Erythroblast (primary cell): ENCODE data around the gene MAP6.

Experiments
- DNase-seq, 2 experiments: peaks; one replicate each; lab custom pipeline; 2025; lab: John Stamatoyannopoulos, UW
- GATA1 ChIP-seq: IDR thresholded peaks from 2 replicates; pipeline ENCODE4 v1.6.1; 2011; ENCODE audit warnings: low read depth, mild to moderate bottlenecking, control low read depth, low read length, moderate library complexity
- POLR2A ChIP-seq: IDR thresholded peaks from 2 replicates; pipeline ENCODE4 v1.6.1; 2011; ENCODE audit warnings: mild to moderate bottlenecking, low read length

MAP6 gene

DNA sequence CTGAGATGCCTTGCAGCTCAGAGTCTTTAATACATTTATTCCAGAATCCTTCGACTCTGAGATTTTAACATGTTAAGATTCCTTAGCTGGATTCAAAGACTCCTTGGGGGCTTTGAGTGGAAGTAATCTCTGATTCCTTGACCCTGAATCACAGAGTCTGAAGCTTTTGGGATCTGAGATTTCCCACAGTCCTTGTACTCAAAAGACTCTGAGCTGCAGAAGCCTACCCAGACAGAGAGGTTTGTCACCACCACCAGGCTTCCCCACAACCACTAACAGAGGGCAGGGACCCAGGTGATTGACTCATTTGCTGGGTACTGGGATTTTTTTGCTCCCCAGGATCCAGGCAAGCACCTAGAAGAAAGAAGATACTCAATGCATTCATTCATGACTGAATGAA lies 108.2 kb downstream of the MAP6 start:
- no peak for DNase-seq
- TF ChIP-seq GATA1 (no peak), POLR2A (no peak)

DNA sequence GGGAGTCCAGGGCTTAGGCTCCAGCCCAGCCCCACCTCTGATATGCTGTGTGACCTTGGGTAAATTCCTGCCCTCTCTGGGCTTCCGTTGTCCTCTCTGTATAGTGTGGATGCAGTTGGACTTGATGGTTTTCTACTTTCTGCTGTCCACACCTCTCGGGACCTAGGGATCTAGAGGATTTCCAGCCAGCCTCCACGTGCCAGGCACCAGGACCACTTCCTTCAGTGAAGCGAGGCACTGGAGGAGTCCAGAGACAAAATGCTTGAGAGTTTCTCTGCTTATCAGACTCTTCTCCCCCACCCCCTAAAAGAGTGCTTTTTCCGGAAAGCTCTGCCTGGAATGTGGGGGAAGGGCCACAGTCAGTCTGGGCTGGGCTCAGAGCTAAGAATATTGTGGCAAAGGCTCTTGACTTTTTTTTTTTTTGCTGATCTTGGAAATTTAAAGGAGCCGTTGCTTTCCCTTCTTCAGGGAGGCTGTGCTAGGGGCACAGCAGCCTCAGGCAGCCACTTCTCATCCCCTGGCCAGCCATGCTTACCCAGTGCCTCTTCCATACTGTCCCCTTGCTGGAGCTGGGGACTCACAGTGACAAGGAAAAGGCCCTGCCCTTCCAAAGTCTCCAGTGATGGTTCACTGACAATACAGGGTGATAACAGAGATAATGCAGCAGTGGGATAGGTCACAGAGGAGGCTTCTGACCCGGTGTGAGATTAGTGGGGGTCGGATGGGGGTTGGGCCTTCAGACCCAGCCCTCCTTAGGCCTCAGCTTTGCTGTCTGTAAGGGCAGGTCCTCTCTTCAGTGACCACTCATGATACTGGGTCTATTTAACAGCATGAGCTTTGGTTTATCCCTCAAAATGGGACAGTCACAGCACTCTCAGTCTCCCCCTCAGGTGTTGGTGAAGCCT lies 109.6 kb downstream of the MAP6 start:
- TF ChIP-seq GATA1, result no peak
- TF ChIP-seq POLR2A, result no peak
- peak; percentile 45 to 48 for DNase-seq

DNA sequence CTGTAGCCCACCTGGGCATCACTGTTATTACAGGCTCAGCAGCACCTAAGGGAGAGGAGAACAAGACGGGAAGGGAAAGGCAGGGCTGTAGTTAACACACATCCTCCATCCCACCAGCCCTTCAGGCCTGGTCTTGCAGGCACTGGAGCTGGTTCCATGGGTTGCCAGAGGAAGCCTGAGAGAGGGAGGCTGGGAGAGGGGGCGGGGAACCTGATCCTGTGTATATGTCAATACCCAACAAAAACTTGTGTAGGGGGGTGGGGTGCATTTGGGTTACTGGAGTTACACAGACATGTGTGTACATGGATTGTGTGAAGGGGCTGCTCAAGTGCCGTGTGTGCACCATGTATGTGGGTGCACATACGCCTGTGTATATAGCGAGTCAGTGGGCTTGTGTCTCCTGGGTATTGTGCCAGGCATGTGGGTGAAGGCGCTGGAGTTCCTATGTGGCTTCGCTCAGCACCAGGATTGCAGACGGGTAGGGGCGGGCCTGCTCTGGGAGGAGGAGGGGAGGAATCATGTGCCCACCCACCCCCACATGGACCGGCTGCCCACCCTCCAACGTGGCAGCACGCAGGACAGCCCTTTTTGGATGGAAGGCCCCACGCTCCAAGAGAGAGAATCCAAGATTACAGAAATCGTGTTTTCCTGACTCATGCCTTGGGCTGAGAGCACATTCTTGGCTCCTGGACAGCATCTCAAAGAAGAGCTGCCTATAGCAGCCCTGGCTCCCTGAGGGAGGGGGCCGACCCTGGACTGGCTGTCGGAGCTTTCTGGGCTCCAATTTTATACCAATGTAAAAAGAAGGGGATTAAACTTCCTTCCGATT lies 111.0 kb downstream of the MAP6 start:
- TF ChIP-seq GATA1 (no peak), POLR2A (no peak)
- peak; percentile 22 to 54 for DNase-seq

DNA sequence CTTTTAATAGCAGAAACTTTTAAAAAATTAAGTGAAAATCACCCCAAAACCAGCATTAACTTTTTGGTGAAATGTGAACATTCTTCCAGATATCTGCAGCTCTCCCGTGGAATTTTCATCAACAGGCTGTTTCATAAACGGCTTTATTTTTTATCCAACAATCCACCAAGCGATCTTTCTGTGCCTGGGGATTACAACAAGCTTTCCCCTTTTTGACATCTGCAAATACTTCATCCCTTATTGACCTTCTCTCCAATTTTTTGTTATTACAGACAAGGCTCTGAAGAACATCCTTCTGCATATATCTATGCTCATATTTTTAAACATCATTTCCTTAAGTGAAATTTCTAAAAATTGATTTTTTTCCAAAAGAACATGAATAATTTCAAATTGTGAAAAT lies 112.6 kb downstream of the MAP6 start:
- no peak for DNase-seq
- TF ChIP-seq GATA1 (no peak), POLR2A (no peak)

DNA sequence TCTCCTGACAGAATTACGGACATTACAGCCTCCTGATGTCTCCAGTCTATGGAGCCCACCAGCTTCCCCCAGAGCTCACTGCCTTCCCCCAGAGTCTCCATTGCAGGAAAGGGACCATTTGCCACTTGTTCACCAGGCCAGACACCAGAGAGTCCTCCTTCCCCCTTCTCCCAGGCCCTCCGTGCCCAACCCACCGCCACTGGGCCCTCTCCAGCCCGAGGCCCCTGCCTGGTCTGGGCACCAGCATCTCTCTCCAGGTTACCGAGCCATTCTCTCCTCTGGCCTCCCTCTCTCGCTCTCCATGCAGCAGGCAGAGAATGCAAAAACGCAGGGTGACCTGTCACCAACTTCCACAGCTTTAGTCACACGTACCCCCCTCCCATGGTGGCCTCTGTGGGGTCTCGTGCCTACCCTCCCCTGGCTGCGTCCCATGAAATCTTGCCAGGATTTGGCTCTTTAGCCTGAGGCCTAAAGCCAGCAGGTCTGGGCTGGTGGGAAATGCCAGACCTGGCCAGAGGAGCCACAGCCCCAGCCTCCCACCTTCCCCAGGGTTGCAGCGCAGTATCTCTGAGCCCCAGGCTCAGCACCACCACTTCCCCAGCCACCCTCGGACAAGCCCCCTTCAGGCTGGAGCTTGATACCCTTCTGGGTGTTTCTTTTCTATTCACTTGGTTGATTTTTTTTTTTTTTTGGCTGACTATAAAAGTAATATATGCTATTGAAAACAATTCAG lies 113.6 kb downstream of the MAP6 start:
- no peak for TF ChIP-seq POLR2A
- TF ChIP-seq GATA1, result no peak
- DNase-seq, result no peak

DNA sequence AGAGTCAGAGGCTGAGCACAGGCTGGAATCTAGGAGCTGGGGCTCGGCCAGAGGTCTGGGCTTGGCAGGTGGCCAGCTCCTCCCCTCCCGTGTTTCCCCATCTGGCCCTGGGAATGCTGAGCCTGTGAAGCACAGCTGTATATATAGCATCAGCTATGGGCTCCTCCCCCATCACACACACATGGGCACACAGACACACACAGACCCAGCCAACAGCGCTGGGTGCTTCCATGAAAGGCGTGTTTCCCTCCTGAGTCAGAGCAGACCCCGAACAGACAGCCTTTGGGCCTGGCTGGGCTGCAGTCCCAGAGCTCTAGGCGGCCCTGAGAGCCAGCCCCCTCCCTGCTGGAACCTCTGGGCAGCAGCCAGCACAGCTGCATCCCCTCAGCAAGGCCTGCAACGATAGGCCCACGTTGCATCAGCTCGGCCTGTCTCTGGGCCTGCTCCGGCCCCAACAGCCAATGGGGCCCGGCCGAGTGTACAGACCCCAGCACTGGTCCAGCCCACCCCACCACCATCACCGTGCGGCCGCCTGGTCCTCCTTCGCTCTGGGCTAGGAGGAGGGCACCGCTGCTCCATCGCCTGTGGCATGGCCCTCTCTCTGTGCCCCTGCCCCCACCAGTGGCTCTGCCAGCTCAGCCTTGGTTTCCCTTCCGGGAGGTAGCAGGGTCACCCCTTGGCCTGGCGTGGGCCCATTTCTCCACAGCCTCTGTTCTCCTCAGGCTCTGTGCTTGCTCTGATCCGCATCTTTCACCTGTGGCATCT lies 114.4 kb downstream of the MAP6 start:
- DNase-seq, result peak; percentile 60 to 72
- no peak for TF ChIP-seq GATA1
- TF ChIP-seq POLR2A, result no peak

DNA sequence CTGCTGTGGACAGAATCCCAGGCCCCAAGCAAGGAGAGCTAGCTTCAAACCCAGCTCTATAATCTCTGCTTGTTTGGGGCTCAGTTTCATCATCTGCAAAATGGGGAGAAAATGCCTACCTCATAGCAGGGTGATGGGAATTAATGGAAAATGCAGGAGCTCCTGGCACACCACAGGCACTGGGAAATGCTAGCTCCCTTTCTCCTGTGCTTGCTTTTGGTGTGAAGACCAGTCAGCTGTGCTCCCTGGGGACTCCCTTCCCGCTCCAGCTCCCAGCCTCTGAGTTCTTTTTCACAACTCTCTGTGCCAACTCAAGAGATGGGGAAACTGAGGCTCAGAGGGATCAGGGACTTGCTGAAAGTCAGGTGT lies 115.0 kb downstream of the MAP6 start:
- no peak for DNase-seq

DNA sequence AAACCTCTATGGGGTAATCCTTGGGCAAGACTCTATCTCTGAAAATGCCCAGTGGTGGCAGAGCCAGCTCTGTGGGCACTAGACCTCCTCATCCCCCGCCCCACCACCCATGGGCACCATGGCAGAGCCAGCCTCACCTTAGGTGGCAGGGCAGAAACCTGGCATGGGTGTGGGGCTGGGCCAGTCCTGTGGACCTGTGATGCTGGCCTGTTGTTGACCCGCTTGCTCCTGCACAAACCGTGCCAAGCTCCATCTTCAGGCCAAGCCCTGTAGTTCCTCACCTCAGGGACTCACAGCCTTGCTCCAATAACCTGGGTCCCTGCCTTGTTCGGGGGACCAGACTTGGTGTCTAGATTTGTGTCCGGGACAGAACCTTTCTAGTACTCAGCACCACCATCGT lies 115.7 kb downstream of the MAP6 start:
- DNase-seq, result no peak
- TF ChIP-seq GATA1 (no peak), POLR2A (no peak)

More for the DNA sequence above, 115.0 kb downstream of the MAP6 start:
- no peak for TF ChIP-seq POLR2A
- no peak for TF ChIP-seq GATA1

DNA sequence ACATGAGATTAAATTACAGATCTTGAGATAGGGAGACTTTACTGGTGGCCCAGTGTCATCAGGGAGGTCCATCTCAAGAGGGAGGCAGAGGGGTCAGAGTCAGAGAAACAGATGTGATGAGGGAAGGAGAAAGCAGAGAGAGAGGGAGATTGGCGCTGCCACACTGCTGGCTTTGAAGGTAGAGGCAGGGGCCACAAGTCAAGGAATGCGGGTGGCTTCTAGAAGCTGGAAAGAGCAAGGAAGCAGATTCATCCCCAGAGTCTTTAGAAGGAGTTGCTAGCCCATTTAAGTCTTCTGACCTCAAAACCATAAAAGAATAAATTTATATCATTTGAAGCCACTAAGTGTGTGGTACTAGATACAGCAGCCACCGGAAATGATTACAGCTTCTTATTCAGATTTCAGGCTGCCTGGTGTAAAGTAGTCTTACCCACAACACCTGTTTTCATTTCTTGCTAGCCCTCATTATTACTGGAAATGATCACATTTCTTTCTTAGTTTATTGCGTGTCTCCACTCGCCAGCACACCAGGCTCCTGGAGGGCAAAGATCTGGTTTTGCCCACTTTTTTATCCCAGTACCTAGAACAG lies 119.4 kb downstream of the MAP6 start:
- TF ChIP-seq POLR2A, result no peak
- TF ChIP-seq GATA1, result no peak
- no peak for DNase-seq

DNA sequence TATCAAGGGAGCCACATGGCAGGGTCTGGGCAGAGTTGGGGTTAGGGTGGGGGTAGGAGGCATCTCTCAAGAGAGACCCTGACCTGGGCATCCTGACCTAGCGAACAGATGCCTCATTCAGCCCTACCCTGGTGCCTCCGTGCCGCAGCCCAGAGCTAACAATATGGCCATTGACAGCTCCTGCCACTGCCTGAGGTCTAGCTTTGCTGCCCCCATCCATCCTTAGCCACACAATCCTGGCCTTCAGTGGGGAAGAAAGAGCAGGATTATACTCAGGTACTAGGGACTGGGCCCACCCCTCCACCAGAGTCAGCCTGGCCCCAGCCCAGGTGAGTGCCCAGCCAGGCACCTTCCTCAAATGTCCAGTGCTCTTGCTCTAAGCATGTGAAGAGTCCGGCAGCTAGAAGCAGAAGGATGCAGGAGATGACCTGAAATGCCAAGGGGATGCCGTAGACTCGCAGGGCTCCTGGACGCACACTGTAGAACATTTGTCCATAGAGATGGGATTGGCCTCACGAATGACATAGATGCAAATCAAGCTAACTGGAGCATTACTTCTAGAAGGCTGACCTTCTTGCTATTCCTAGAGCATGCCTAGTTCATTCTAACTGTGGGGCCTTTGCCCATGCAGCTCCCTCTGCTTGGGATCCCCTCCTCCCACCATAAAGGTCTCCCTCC lies 120.1 kb downstream of the MAP6 start:
- no peak for TF ChIP-seq GATA1
- no peak for TF ChIP-seq POLR2A
- no peak for DNase-seq

DNA sequence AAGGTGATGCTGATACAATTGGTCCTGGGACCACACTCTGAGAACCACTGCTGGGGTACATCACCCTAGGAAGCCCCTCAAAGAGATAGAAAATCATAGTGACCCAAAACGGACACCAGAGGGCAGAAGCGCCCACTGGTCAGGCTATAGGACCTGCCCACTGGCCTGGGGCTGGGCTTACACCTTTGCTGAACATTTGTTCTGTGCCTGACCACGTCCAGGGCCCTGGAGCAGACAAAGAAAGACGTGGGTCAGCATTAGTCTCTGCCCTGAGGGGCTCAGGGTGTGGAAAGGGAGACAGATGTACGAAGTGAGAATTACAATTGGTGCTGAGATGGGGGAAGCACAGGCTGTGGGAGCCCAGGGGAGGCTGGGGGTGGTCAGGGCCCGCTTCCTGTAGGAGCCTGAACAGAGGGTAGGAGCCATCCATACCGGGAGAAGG lies 121.2 kb downstream of the MAP6 start:
- DNase-seq, result peak; percentile 72 to 80
- no peak for TF ChIP-seq POLR2A
- TF ChIP-seq GATA1, result no peak

DNA sequence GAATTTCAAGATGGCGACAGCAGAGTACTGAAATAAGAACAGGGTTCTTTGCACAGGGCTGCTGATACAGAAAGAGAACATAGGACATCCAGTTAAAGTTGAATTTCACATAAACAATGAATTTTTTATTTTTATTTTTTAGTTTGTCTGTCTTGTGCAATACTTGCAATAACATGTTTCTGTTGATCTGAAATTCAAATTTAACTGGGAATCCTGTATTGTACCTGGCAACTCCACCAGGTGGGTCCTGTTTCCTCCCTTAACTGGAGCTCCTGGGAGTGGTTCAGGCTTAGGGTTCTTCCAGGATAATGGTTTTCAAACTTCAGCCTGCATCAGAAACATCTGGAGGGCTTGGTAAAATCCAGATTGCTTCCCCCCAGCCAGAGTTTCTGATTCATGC lies 121.7 kb downstream of the MAP6 start:
- DNase-seq, result no peak

DNA sequence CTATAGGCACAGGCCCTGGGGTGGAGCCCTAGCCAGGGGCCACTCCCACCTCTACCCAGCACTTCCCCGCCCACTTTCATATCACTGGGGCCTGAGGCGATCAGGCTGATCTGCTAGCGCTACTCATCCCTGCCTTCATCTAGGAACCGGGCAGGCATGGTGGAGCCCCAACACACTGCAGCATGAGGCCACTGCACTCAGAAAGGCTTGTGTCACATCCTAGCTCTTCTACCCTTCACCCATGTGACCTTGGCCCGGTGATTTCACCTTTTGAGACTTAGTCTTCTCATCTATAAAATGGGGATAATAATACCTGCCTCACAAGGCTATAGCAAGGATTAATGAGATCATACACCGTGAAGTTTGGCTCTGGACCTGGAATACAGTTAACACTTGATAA lies 125.0 kb downstream of the MAP6 start:
- TF ChIP-seq GATA1 (no peak), POLR2A (peak; percentile 88)
- DNase-seq, result peak; percentile 88 to 89

More for the DNA sequence above, 121.7 kb downstream of the MAP6 start:
- TF ChIP-seq GATA1 (no peak), POLR2A (no peak)
